ENCODE data around the gene TBC1D8. TPM values are rescaled to one million over a fixed set of nuclear protein-coding genes. Genes with fewer than 3 reads are reported as not detected.

The TBC1D8 gene
- total RNA-seq, 1 experiment from 2014 or later = 5.1 TPM

DNA sequence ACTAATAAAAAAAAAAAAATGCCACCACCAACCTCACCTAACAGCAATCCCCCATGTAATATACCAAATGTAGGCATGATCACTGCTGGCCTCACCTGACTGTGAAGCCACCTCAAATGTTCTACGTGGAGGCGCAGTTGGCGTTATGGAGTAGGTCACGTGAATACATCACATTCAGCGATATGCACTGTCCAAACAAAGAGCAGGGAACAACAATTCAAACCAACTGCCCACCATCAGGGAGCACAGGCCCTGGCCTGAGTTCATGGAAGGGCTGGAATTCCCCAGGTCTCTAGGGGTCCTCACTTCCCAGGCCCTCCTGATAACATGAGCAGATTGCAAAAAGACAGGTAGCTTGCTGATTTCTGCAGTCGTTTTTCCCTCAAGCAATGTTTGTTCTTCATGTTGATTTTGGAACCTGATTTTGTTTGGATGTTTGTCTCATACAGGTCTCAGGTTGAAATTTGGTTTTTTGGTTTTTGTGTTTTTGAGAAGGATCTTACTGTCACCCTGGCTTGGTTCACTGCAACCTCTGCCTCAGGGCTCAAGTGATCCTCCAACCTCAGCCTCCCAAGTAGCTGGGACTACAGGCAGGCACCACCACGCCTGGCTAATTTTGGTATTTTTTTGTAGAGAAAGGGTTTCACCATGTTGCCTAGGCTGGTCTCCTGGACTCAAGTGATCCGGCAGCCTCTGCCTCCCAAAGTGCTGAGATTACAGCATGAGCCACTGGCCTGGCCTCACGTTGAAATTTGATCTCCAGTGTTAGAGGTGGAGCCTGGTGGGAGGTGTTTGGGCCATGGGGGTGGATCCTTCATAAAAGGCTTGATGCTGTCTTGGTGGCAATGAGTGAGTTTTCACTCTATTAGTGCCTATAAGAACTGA lies 15.5 kb downstream of the TBC1D8 start:
- BruUV-seq (replicated peaks) = no TSS peak
- no peaks in the 10 kb centered on the region for H3K27me3 ChIP-seq (replicated peaks; ENCODE audit: insufficient read depth, low read depth, low read length, poor library complexity)
- H3K4me3 ChIP-seq (ENCODE audit: low read depth, low read length, poor library complexity, severe bottlenecking) = no peak overlapping the region
- CTCF ChIA-PET = no interaction called here
- H3K9me3 ChIP-seq (ENCODE audit: low read depth, low read length, poor library complexity, severe bottlenecking) = no peaks in the 10 kb centered on the region
- no peaks in the 10 kb centered on the region for H3K36me3 ChIP-seq (ENCODE audit: insufficient read depth, low read length, poor library complexity, severe bottlenecking)
- H3K4me1 ChIP-seq (ENCODE audit: insufficient read depth, low read length, poor library complexity, severe bottlenecking) = no peaks in the 10 kb centered on the region
- POLR2A ChIA-PET (ENCODE audit: low non-redundant PET) = interaction anchor here (0.8 kb wide), 1 partner anchor 234 kb away, joined by 3 read pairs; no protein-coding TSS in a partner anchor
- TF ChIP-seq EZH2 (IDR thresholded peaks at IDR 0.05; ENCODE audit: borderline replicate concordance, low read depth, low read length, poor library complexity, severe bottlenecking) = no peak
- TF ChIP-seq, protein P1, sequence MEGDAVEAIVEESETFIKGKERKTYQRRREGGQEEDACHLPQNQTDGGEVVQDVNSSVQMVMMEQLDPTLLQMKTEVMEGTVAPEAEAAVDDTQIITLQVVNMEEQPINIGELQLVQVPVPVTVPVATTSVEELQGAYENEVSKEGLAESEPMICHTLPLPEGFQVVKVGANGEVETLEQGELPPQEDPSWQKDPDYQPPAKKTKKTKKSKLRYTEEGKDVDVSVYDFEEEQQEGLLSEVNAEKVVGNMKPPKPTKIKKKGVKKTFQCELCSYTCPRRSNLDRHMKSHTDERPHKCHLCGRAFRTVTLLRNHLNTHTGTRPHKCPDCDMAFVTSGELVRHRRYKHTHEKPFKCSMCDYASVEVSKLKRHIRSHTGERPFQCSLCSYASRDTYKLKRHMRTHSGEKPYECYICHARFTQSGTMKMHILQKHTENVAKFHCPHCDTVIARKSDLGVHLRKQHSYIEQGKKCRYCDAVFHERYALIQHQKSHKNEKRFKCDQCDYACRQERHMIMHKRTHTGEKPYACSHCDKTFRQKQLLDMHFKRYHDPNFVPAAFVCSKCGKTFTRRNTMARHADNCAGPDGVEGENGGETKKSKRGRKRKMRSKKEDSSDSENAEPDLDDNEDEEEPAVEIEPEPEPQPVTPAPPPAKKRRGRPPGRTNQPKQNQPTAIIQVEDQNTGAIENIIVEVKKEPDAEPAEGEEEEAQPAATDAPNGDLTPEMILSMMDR (conservative IDR thresholded peaks at IDR 0.05; ENCODE audit: low read depth, low read length) = no peak
- DNase-seq (ENCODE audit: low spot score) = peak; percentile 31
- H3K27ac ChIP-seq (ENCODE audit: low read depth, low read length, poor library complexity, severe bottlenecking) = no peak overlapping the region
- intact Hi-C loops (cut with micrococcal nuclease; ENCODE audit: unreplicated experiment) = no loop called here

DNA sequence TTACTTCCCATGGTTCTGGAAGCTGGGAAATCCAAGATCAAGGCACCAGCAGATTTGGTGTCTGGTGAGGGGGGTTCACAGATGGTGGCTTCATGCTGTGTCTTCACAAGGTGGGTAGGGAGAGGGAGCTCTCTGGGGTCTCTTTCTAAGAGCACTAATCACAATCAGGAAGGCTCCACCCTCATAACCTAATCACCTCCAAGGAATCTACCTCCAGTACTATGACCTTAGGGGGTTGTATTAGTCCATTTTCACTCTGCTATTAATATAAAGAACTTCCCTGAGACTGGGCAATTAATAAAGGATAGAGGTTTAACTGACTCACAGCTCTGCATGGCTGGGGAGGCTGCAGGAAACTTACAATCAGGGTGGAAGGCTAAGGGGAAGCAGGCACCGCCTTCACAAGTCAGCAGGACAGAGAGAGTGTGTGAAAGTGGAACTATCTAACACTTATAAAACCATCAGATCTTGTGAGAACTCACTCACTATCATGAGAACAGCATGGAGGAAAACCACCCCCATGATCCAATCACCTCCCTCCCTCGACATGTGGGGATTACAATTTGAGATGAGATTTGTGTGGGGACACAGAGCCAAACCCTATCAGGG lies 17.6 kb downstream of the TBC1D8 start:
- no peaks in the 10 kb centered on the region for H3K4me1 ChIP-seq (ENCODE audit: insufficient read depth, low read length, poor library complexity, severe bottlenecking)
- POLR2A ChIA-PET (ENCODE audit: low non-redundant PET) = no interaction called here
- H3K36me3 ChIP-seq (ENCODE audit: insufficient read depth, low read length, poor library complexity, severe bottlenecking) = no peaks in the 10 kb centered on the region
- no TSS peak for BruUV-seq (replicated peaks)
- no peaks in the 10 kb centered on the region for H3K27me3 ChIP-seq (replicated peaks; ENCODE audit: insufficient read depth, low read depth, low read length, poor library complexity)
- DNase-seq (ENCODE audit: low spot score) = no peak
- H3K4me3 ChIP-seq (ENCODE audit: low read depth, low read length, poor library complexity, severe bottlenecking) = no peak overlapping the region
- TF ChIP-seq, protein P1 (conservative IDR thresholded peaks at IDR 0.05; ENCODE audit: low read depth, low read length) = no peak
- no peak for TF ChIP-seq EZH2 (IDR thresholded peaks at IDR 0.05; ENCODE audit: borderline replicate concordance, low read depth, low read length, poor library complexity, severe bottlenecking)
- CTCF ChIA-PET = no interaction called here
- no peak overlapping the region for H3K27ac ChIP-seq (ENCODE audit: low read depth, low read length, poor library complexity, severe bottlenecking)
- no peaks in the 10 kb centered on the region for H3K9me3 ChIP-seq (ENCODE audit: low read depth, low read length, poor library complexity, severe bottlenecking)
- intact Hi-C loops (cut with micrococcal nuclease; ENCODE audit: unreplicated experiment) = loop anchor here (5.0 kb wide), 1 partner anchor 316 kb away; no protein-coding TSS in a partner anchor

DNA sequence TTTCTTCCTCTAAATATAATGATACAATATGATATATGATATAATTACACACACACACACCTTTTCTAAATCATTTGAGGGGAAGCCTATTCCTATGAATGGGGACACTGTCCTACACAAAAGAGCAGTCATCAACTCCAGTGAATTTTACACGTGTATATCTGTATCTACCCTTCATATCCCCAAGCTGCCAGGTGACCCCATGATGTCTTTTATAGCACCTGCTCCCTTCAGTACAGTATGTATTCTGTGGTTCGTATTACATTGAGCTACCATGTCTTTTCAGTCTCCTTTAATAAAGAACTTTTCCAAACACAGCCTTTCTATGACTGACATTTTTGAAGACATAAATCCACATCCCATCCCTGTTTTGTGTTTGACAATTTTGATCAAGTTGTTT lies 19.0 kb downstream of the TBC1D8 start:
- Histone ChIP-seq H3K27me3 (replicated peaks; ENCODE audit: insufficient read depth, low read depth, low read length, poor library complexity) (no peaks in the 10 kb centered on the region), H3K4me1 (ENCODE audit: insufficient read depth, low read length, poor library complexity, severe bottlenecking) (no peaks in the 10 kb centered on the region), H3K9me3 (ENCODE audit: low read depth, low read length, poor library complexity, severe bottlenecking) (no peaks in the 10 kb centered on the region), H3K27ac (ENCODE audit: low read depth, low read length, poor library complexity, severe bottlenecking) (no peak overlapping the region), H3K4me3 (ENCODE audit: low read depth, low read length, poor library complexity, severe bottlenecking) (no peak overlapping the region), H3K36me3 (ENCODE audit: insufficient read depth, low read length, poor library complexity, severe bottlenecking) (no peaks in the 10 kb centered on the region)
- no TSS peak for BruUV-seq (replicated peaks)
- intact Hi-C loops (cut with micrococcal nuclease; ENCODE audit: unreplicated experiment) = loop anchor here (5.0 kb wide), 1 partner anchor 315 kb away; no protein-coding TSS in a partner anchor
- no peak for TF ChIP-seq EZH2 (IDR thresholded peaks at IDR 0.05; ENCODE audit: borderline replicate concordance, low read depth, low read length, poor library complexity, severe bottlenecking)
- TF ChIP-seq, protein P1 (conservative IDR thresholded peaks at IDR 0.05; ENCODE audit: low read depth, low read length) = no peak
- no peak for DNase-seq (ENCODE audit: low spot score)
- ChIA-PET POLR2A (ENCODE audit: low non-redundant PET) (no interaction called here), CTCF (no interaction called here)

Measured in A673 (cell line).